Measurements from ENCODE around the gene NPLOC4. TPM values are rescaled to one million over a fixed set of nuclear protein-coding genes. Genes with fewer than 3 reads are reported as not detected.

Gene NPLOC4
- total and polyA plus RNA-seq, 2 of the 8 experiments (the other 6 are each of a cell fraction or from before 2014, with no cell fraction given) = 70.7 to 92.7 TPM

DNA sequence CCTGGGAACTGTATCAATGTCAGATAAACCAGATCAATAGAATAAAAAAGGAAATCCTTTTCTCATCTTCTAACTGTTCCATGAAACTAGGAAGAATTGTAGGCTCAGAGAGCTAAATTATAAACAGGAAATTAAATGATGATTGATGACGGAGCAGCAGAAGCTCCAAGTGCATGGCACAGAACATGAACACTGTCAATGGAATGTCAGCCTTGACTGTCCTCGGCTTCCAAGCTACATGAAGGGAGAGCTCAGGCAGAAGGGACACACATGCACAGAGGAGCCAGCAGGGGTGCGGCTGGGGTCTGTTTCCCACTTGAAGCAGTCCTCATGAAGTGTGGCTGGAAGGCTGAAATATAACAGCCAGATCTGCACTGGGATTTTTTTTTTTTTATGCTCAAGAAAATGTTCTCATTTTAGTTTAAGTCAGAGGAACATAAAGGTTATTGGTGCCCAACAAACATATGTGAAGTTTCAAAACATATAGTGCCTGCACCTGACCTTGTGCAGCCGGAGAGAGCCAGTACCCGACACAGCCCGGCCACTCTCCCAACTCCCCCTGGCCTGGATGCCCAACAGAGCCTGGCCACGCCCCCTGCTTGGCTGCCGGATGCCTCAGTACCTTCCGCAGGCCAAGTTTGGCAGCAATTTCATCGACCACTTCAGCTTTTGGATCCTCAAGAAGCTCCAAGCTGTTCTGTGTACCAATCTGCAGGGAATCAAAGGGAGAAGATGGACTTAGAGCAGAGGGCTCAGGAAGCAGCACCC, 37.0 kb downstream of the NPLOC4 start (continued):
- TF ChIP-seq, protein P1, sequence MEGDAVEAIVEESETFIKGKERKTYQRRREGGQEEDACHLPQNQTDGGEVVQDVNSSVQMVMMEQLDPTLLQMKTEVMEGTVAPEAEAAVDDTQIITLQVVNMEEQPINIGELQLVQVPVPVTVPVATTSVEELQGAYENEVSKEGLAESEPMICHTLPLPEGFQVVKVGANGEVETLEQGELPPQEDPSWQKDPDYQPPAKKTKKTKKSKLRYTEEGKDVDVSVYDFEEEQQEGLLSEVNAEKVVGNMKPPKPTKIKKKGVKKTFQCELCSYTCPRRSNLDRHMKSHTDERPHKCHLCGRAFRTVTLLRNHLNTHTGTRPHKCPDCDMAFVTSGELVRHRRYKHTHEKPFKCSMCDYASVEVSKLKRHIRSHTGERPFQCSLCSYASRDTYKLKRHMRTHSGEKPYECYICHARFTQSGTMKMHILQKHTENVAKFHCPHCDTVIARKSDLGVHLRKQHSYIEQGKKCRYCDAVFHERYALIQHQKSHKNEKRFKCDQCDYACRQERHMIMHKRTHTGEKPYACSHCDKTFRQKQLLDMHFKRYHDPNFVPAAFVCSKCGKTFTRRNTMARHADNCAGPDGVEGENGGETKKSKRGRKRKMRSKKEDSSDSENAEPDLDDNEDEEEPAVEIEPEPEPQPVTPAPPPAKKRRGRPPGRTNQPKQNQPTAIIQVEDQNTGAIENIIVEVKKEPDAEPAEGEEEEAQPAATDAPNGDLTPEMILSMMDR (IDR thresholded peaks at IDR 0.05; ENCODE audit: control extremely low read depth in 1 of 3, insufficient read depth in 1 of 3, low read depth in 1 of 3, low read length in 3 of 3) = no peak
- TF ChIP-seq JUND (IDR thresholded peaks at IDR 0.05; ENCODE audit: low read length) = no peak
- no peak for TF ChIP-seq TEAD4 (IDR thresholded peaks at IDR 0.05; ENCODE audit: low read depth, low read length)
- no peak for TF ChIP-seq POLR2A (IDR thresholded peaks at IDR 0.05; ENCODE audit: control extremely low read depth in 1 of 2, low read depth in 2 of 2, low read length in 2 of 2)
- TF ChIP-seq EGR1 (IDR thresholded peaks at IDR 0.05; ENCODE audit: borderline replicate concordance, low read depth, low read length) = no peak
- TF ChIP-seq, protein P2, sequence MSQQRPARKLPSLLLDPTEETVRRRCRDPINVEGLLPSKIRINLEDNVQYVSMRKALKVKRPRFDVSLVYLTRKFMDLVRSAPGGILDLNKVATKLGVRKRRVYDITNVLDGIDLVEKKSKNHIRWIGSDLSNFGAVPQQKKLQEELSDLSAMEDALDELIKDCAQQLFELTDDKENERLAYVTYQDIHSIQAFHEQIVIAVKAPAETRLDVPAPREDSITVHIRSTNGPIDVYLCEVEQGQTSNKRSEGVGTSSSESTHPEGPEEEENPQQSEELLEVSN (IDR thresholded peaks at IDR 0.05) = no peak
- no peak for TF ChIP-seq RNF2 (IDR thresholded peaks at IDR 0.05; ENCODE audit: borderline replicate concordance, low read depth, low read length, missing control alignments, poor library complexity, severe bottlenecking)

Measured in H1 (cell line).